GM21723 (cell line): ENCODE measurements around the gene PRKCB.

ENCODE experiments used
- ATAC-seq: cut with Tn5 transposase; IDR thresholded peaks from one replicate; pipeline ENCODE4 v1.9.1; 2021; ENCODE audit warnings: mild to moderate bottlenecking, moderate library complexity; ENCODE audit not compliant: unreplicated experiment

PRKCB gene

GRCh38 chr16:23863511-23864422 is 28.0 kb downstream of the PRKCB start:
- ATAC-seq, result peak; percentile 73

- no peak for ATAC-seq
These were observed 30.1 kb downstream of the PRKCB start for GRCh38 chr16:23865853-23866252.

- no peak for ATAC-seq
These were observed 30.8 kb downstream of the PRKCB start for GRCh38 chr16:23866621-23867020.

GRCh38 chr16:23867566-23867965 is 31.8 kb downstream of the PRKCB start:
- no peak for ATAC-seq

- ATAC-seq, result no peak
These were observed 32.4 kb downstream of the PRKCB start for GRCh38 chr16:23868136-23868535.

- no peak for ATAC-seq
These were observed 33.3 kb downstream of the PRKCB start for GRCh38 chr16:23869052-23869451.

GRCh38 chr16:23871924-23872323 is 36.1 kb downstream of the PRKCB start:
- ATAC-seq, result no peak

- ATAC-seq, result no peak
These were observed 39.0 kb downstream of the PRKCB start for GRCh38 chr16:23874613-23875294.

GRCh38 chr16:23876256-23876896 is 40.6 kb downstream of the PRKCB start:
- no peak for ATAC-seq

GRCh38 chr16:23877107-23878070 is 41.6 kb downstream of the PRKCB start:
- no peak for ATAC-seq

- ATAC-seq, result no peak
These were observed 44.1 kb downstream of the PRKCB start for GRCh38 chr16:23879735-23880373.

GRCh38 chr16:23889189-23889588 is 53.4 kb downstream of the PRKCB start:
- no peak for ATAC-seq

GRCh38 chr16:23893986-23894385 is 58.2 kb downstream of the PRKCB start:
- no peak for ATAC-seq

GRCh38 chr16:23895052-23895451 is 59.3 kb downstream of the PRKCB start:
- ATAC-seq, result no peak

- ATAC-seq, result no peak
These were observed 61.3 kb downstream of the PRKCB start for GRCh38 chr16:23896832-23897821.

GRCh38 chr16:23898682-23899430 is 63.1 kb downstream of the PRKCB start:
- no peak for ATAC-seq

- ATAC-seq, result no peak
These were observed 64.1 kb downstream of the PRKCB start for GRCh38 chr16:23899869-23900268.
